Retinal pigment epithelial cell (primary cell): ENCODE measurements around the gene FNBP1L.

ENCODE experiments used
- DNase-seq: peaks from one replicate; pipeline ENCODE4 v3.0.0-alpha.2; 2010; ENCODE audit warnings: low read depth
- H3K4me3 ChIP-seq: 2 replicates; pipeline ENCODE4 v1.5.1; 2011; ENCODE audit warnings: mild to moderate bottlenecking, low read length, control low read depth, moderate library complexity
- TF ChIP-seq, protein P1 (sequence below): conservative IDR thresholded peaks from 2 replicates; pipeline ENCODE4 v1.5.1; 2011; ENCODE audit warnings: low read depth, low read length, control low read depth, inconsistent platforms

The FNBP1L gene

DNA sequence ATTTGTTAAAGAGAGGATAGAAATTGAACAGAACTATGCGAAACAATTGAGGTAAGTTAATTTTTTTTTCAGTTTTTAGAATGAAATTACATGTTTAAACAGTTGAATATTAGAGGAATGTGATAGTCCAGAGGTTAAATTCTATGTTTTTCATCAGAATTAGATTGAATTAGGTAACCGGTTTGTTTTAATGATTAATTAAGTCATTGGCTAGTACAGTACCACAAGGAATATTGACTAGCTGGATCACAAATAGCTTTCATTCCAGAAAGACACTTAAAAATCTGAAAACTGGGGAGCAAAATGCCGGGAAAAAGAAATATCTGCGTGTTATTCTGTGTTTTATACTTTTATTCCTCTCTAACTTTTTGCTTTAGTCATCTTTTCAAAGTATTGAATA is 51.6 kb downstream of the FNBP1L start:
- TF ChIP-seq, protein P1, sequence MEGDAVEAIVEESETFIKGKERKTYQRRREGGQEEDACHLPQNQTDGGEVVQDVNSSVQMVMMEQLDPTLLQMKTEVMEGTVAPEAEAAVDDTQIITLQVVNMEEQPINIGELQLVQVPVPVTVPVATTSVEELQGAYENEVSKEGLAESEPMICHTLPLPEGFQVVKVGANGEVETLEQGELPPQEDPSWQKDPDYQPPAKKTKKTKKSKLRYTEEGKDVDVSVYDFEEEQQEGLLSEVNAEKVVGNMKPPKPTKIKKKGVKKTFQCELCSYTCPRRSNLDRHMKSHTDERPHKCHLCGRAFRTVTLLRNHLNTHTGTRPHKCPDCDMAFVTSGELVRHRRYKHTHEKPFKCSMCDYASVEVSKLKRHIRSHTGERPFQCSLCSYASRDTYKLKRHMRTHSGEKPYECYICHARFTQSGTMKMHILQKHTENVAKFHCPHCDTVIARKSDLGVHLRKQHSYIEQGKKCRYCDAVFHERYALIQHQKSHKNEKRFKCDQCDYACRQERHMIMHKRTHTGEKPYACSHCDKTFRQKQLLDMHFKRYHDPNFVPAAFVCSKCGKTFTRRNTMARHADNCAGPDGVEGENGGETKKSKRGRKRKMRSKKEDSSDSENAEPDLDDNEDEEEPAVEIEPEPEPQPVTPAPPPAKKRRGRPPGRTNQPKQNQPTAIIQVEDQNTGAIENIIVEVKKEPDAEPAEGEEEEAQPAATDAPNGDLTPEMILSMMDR, result no peak
- H3K4me3 ChIP-seq, result no peak overlapping the region
- DNase-seq, result no peak

DNA sequence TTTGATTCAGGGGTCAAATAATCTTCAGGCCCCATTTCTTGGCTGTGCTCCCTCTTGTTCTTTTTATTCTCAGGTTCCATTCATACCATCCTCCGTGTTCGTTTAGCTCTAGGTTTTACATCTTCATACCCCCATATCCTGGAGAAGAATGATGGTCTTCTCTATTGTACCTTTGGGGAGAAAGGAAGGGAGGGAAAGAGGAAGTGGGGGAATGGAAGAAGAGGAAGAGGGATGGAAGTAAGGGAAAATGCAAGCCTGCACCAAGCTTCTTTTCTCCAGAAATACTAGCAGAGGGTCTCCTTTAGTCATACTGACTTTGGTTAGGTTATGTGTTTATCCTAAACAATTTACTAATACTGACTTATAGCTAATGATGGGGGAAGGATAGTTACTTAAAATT is 52.4 kb downstream of the FNBP1L start:
- TF ChIP-seq, protein P1, result no peak

DNA sequence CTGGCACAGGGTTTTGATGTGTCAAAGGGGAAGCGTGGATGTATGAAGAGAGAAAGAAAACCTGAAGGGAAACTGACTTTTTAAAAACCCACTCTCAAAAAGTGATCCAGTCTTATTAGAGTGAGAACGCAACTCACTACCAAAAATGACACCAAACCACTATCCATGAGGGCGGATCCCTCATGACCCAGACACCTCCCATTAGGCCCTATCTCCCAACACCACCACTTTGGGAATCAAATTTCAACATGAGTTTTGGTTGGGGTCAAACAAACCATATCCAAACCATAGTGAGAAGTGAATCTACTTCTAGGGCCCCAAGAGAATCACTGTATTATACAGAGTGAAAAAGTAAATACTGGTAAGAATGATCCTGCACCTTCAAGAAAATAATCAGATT is 53.5 kb downstream of the FNBP1L start:
- no peak overlapping the region for H3K4me3 ChIP-seq
- TF ChIP-seq, protein P1, result no peak
- DNase-seq, result no peak

More for the DNA sequence above, 52.4 kb downstream of the FNBP1L start:
- H3K4me3 ChIP-seq, result no peak overlapping the region
- DNase-seq, result no peak

DNA sequence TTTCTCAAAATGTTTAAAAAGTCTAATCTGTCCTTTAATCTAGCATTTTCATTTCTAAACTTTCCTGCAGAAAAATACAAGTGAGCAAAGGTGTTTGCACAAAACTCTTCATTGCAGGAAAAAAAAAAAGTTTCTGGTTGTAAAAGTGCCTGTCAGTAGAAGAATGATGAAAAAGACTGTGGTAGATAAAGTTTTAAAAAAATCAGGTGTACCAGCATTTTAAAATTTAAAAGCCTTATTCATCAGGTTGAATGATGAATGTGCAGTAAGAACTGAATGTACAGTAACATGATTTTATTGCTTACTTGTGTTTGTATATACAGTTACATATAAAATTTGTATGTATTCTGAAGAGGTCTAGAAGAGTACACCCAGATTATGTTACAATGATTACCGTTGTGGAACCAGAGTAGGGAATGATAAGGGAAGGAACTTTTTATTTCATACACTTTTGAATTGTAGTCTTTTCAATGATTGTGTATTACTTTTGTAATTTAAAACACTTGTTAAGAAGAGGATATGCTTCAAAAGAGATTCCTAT is 54.0 kb downstream of the FNBP1L start:
- TF ChIP-seq, protein P1, result no peak
- H3K4me3 ChIP-seq, result no peak overlapping the region
- no peak for DNase-seq

- TF ChIP-seq, protein P1, result no peak
- DNase-seq, result no peak
Observed at GRCh38 chr1:93502571-93502970, 54.7 kb downstream of the FNBP1L start.

GRCh38 chr1:93503163-93503562 is 55.2 kb downstream of the FNBP1L start:
- no peak for DNase-seq
- no peak overlapping the region for H3K4me3 ChIP-seq
- TF ChIP-seq, protein P1, result no peak

More at GRCh38 chr1:93502571-93502970, 54.7 kb downstream of the FNBP1L start:
- no peak overlapping the region for H3K4me3 ChIP-seq

GRCh38 chr1:93503816-93504215 is 55.9 kb downstream of the FNBP1L start:
- H3K4me3 ChIP-seq, result no peak overlapping the region
- TF ChIP-seq, protein P1, result no peak
- no peak for DNase-seq
